ENCODE data around the gene QSER1. TPM values are rescaled to one million over a fixed set of nuclear protein-coding genes. Genes with fewer than 3 reads are reported as not detected.

The QSER1 gene
- total and polyA plus RNA-seq, 2 experiments from 2014 or later = 29.4 to 132 TPM

DNA sequence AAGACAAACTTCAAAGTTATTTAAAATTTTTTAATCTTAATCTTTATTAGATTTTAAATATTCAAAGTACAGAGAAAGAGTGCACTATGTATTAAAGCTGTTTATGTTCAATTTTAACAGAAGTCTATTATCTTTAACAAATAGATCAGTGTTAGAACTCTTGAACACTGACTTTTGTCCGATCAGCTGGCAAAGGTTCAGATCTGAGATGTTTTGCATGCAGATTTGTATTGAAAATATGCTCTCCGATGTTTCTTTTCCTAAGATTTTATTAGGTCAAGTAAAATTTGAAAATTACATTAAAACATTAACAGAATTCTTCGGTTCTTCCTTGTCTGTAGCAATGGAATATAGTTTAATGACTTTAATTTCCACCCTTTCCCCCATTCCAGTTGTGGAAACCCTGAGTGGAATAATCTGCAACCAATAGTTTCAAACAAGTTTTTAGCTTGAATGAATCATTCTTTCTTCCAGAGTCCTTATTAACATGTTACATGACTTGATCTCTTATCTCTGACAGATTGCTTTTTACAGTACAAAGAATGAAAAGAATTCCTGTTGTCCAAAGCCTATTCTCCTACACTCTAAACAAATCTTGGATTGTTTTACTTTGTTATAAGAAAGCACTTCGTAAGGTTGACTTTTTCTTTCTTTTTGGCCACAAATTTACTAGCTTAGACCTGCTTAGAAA, 135.4 kb downstream of the QSER1 start:
- no peak overlapping the region for H3K4me2 ChIP-seq
- no peaks in the 10 kb centered on the region for H3F3A ChIP-seq (replicated peaks; ENCODE audit: low read depth)
- no peaks in the 10 kb centered on the region for H3K27me3 Mint-ChIP-seq (ENCODE audit: insufficient read depth, low read depth, poor library complexity)
- no peaks in the 10 kb centered on the region; the same call in 1 of the 2 replicates for H3K36me3 ChIP-seq (ENCODE audit: insufficient read depth)
- H3K27ac Mint-ChIP-seq = no peak overlapping the region
- TF ChIP-seq POLR2AphosphoS5 (IDR thresholded peaks at IDR 0.05; ENCODE audit: low read depth) (no peak), ZNF331 (CRISPR knock-in tag; IDR thresholded peaks at IDR 0.05; ENCODE audit: low read depth) (no peak), STAT1 (IDR thresholded peaks at IDR 0.05; ENCODE audit: unreplicated experiment) (no peak), JUNB (IDR thresholded peaks at IDR 0.05; ENCODE audit: unreplicated experiment) (no peak), EZH2phosphoT487 (IDR thresholded peaks at IDR 0.05; ENCODE audit: unreplicated experiment) (no peak), ZNF114 (CRISPR knock-in tag; IDR thresholded peaks at IDR 0.05) (no peak), EZH2 (IDR thresholded peaks at IDR 0.05; ENCODE audit: low read depth, unreplicated experiment) (no peak), NANOG (IDR thresholded peaks at IDR 0.05; ENCODE audit: borderline replicate concordance) (no peak)
- TF ChIP-seq, protein P1, sequence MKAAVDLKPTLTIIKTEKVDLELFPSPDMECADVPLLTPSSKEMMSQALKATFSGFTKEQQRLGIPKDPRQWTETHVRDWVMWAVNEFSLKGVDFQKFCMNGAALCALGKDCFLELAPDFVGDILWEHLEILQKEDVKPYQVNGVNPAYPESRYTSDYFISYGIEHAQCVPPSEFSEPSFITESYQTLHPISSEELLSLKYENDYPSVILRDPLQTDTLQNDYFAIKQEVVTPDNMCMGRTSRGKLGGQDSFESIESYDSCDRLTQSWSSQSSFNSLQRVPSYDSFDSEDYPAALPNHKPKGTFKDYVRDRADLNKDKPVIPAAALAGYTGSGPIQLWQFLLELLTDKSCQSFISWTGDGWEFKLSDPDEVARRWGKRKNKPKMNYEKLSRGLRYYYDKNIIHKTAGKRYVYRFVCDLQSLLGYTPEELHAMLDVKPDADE (IDR thresholded peaks at IDR 0.05) = no peak
- TF ChIP-seq, protein P2, sequence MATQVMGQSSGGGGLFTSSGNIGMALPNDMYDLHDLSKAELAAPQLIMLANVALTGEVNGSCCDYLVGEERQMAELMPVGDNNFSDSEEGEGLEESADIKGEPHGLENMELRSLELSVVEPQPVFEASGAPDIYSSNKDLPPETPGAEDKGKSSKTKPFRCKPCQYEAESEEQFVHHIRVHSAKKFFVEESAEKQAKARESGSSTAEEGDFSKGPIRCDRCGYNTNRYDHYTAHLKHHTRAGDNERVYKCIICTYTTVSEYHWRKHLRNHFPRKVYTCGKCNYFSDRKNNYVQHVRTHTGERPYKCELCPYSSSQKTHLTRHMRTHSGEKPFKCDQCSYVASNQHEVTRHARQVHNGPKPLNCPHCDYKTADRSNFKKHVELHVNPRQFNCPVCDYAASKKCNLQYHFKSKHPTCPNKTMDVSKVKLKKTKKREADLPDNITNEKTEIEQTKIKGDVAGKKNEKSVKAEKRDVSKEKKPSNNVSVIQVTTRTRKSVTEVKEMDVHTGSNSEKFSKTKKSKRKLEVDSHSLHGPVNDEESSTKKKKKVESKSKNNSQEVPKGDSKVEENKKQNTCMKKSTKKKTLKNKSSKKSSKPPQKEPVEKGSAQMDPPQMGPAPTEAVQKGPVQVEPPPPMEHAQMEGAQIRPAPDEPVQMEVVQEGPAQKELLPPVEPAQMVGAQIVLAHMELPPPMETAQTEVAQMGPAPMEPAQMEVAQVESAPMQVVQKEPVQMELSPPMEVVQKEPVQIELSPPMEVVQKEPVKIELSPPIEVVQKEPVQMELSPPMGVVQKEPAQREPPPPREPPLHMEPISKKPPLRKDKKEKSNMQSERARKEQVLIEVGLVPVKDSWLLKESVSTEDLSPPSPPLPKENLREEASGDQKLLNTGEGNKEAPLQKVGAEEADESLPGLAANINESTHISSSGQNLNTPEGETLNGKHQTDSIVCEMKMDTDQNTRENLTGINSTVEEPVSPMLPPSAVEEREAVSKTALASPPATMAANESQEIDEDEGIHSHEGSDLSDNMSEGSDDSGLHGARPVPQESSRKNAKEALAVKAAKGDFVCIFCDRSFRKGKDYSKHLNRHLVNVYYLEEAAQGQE (IDR thresholded peaks at IDR 0.05; ENCODE audit: unreplicated experiment) = no peak
- TF ChIP-seq, protein P3, sequence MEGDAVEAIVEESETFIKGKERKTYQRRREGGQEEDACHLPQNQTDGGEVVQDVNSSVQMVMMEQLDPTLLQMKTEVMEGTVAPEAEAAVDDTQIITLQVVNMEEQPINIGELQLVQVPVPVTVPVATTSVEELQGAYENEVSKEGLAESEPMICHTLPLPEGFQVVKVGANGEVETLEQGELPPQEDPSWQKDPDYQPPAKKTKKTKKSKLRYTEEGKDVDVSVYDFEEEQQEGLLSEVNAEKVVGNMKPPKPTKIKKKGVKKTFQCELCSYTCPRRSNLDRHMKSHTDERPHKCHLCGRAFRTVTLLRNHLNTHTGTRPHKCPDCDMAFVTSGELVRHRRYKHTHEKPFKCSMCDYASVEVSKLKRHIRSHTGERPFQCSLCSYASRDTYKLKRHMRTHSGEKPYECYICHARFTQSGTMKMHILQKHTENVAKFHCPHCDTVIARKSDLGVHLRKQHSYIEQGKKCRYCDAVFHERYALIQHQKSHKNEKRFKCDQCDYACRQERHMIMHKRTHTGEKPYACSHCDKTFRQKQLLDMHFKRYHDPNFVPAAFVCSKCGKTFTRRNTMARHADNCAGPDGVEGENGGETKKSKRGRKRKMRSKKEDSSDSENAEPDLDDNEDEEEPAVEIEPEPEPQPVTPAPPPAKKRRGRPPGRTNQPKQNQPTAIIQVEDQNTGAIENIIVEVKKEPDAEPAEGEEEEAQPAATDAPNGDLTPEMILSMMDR (conservative IDR thresholded peaks at IDR 0.05; ENCODE audit: low read depth in 2 of 2) = no peak
- no peak overlapping the region for H3K27ac ChIP-seq (ENCODE audit: low read depth)
- H3K36me3 Mint-ChIP-seq (ENCODE audit: low read depth) = no peaks in the 10 kb centered on the region; the same call in 2 of the 3 replicates
- H4K20me1 ChIP-seq (replicated peaks; ENCODE audit: insufficient read depth) = no peaks in the 10 kb centered on the region
- no peaks in the 10 kb centered on the region for H3K9me3 Mint-ChIP-seq
- H3K4me3 ChIP-seq = no peak overlapping the region
- H3K4me3 Mint-ChIP-seq = no peak overlapping the region
- H3K79me2 ChIP-seq (replicated peaks; ENCODE audit: insufficient read depth) = no peaks in the 10 kb centered on the region
- ATAC-seq (no peak), DNase-seq (ENCODE audit: low spot score) (no peak)
- peaks cover 10% of the 10 kb centered on the region; the same call in 1 of the 2 replicates for H3K4me1 ChIP-seq (ENCODE audit: insufficient read depth)
- H2AFZ ChIP-seq = no peak overlapping the region
- peaks cover 10% of the 10 kb centered on the region for H3K4me1 Mint-ChIP-seq
- no peaks in the 10 kb centered on the region for H3K27me3 ChIP-seq (ENCODE audit: insufficient read depth)
- H3K9me2 ChIP-seq (ENCODE audit: insufficient read depth) = no peaks in the 10 kb centered on the region

All from GM23338 (cell line).